ENCODE measurements around the gene EIF2A. TPM values are rescaled to one million over a fixed set of nuclear protein-coding genes. Genes with fewer than 3 reads are reported as not detected.

EIF2A gene
- total RNA-seq, 4 donors from 2014 or later = 83.1 to 201 (median 109) TPM

- peaks cover 0 to 24% (median 6%) of the 10 kb centered on the region in 4 donors for H3K4me1 ChIP-seq
- no peak for DNase-seq
- no peak overlapping the region for H3K4me3 ChIP-seq
- H3K27ac ChIP-seq = peak overlapping the region in 1 of 4 donors; percentile 3
- no peaks in the 10 kb centered on the region for H3K9me3 ChIP-seq
- H3K36me3 ChIP-seq = peaks cover 0 to 9% (median 0%) of the 10 kb centered on the region in 3 donors
- H3K27me3 ChIP-seq = no peaks in the 10 kb centered on the region
- TF ChIP-seq POLR2A (IDR thresholded peaks at IDR 0.05) = no peak
- TF ChIP-seq CTCF (IDR thresholded peaks at IDR 0.05) = no peak
Observed at GRCh38 chr3:150544041-150544440, 2.5 kb upstream of the EIF2A start.

GRCh38 chr3:150544726-150545125 lies 1.9 kb upstream of the EIF2A start:
- DNase-seq = no peak
- TF ChIP-seq POLR2A (IDR thresholded peaks at IDR 0.05) (no peak), CTCF (IDR thresholded peaks at IDR 0.05) (no peak)
- H3K36me3 ChIP-seq = peaks cover 0 to 9% (median 0%) of the 10 kb centered on the region in 3 donors
- peak overlapping the region in 2 of 4 donors; percentile 99 to 100 for H3K27ac ChIP-seq
- H3K9me3 ChIP-seq = no peaks in the 10 kb centered on the region
- H3K4me1 ChIP-seq = peaks cover 0 to 24% (median 6%) of the 10 kb centered on the region in 4 donors
- H3K27me3 ChIP-seq = no peaks in the 10 kb centered on the region
- H3K4me3 ChIP-seq = peak overlapping the region in 3 of 4 donors; percentile 81 to 98 (median 90)

GRCh38 chr3:150545419-150546225 lies 965 bp upstream of the EIF2A start:
- no peaks in the 10 kb centered on the region for H3K9me3 ChIP-seq
- H3K27ac ChIP-seq = peak overlapping the region; percentile 99 to 100 (median 100)
- peak overlapping the region; percentile 81 to 98 (median 88) for H3K4me3 ChIP-seq
- H3K4me1 ChIP-seq = peaks cover 0 to 24% (median 6%) of the 10 kb centered on the region in 4 donors
- H3K27me3 ChIP-seq = no peaks in the 10 kb centered on the region
- DNase-seq = peak in 2 of 3 donors; percentile 41 to 57
- H3K36me3 ChIP-seq = peaks cover 0 to 10% (median 0%) of the 10 kb centered on the region in 3 donors
- TF ChIP-seq POLR2A (IDR thresholded peaks at IDR 0.05) = no peak
- TF ChIP-seq CTCF (IDR thresholded peaks at IDR 0.05) = no peak

GRCh38 chr3:150547045-150547741 lies 606 bp downstream of the EIF2A start:
- TF ChIP-seq CTCF (IDR thresholded peaks at IDR 0.05) = no peak
- no peak for TF ChIP-seq POLR2A (IDR thresholded peaks at IDR 0.05)
- Histone ChIP-seq H3K4me3 (peak overlapping the region; percentile 81 to 98 (median 88)), H3K27ac (peak overlapping the region; percentile 99 to 100 (median 100)), H3K27me3 (no peaks in the 10 kb centered on the region), H3K4me1 (peaks cover 0 to 24% (median 6%) of the 10 kb centered on the region in 4 donors), H3K36me3 (peaks cover 0 to 18% (median 0%) of the 10 kb centered on the region in 3 donors), H3K9me3 (no peaks in the 10 kb centered on the region)
- DNase-seq = no peak

GRCh38 chr3:150555859-150556436 lies 9.4 kb downstream of the EIF2A start:
- Histone ChIP-seq H3K4me3 (no peak overlapping the region), H3K9me3 (no peaks in the 10 kb centered on the region), H3K27me3 (no peaks in the 10 kb centered on the region), H3K36me3 (peaks cover 0 to 45% (median 0%) of the 10 kb centered on the region in 3 donors), H3K27ac (no peak overlapping the region), H3K4me1 (no peaks in the 10 kb centered on the region)
- no peak for DNase-seq
- no peak for TF ChIP-seq CTCF (IDR thresholded peaks at IDR 0.05)
- no peak for TF ChIP-seq POLR2A (IDR thresholded peaks at IDR 0.05)
